ACC112 (cell line): ENCODE measurements around the gene RPS23.

ENCODE experiments used
- H2AFZ ChIP-seq: fragments of 200-600 bp; sonication (generic); one replicate; pipeline ENCODE4 v1.6.0; 2017; ENCODE audit warnings: antibody characterized with exemption, low read length; ENCODE audit not compliant: unreplicated experiment
- H3K27ac ChIP-seq: fragments of 200-600 bp; sonication (generic); 2 replicates; pipeline ENCODE4 v1.5.1; 2014; ENCODE audit warnings: low read depth, mild to moderate bottlenecking, antibody characterized with exemption, low read length, moderate library complexity
- H3K27me3 ChIP-seq: fragments of 200-600 bp; sonication (generic); 2 replicates; pipeline ENCODE4 v1.6.1; 2014; ENCODE audit warnings: mild to moderate bottlenecking, antibody characterized with exemption, low read length, moderate library complexity, mixed read lengths; ENCODE audit not compliant: insufficient read depth
- H3K36me3 ChIP-seq: fragments of 200-600 bp; sonication (generic); 2 replicates; pipeline ENCODE4 v1.6.1; 2016; ENCODE audit warnings: mild to moderate bottlenecking, antibody characterized with exemption, low read length, moderate library complexity, mixed read lengths; ENCODE audit not compliant: insufficient read depth
- H3K4me1 ChIP-seq: fragments of 200-600 bp; sonication (generic); one replicate; pipeline ENCODE4 v1.6.1; 2016; ENCODE audit warnings: low read length, mixed read lengths; ENCODE audit not compliant: insufficient read depth, unreplicated experiment, control insufficient read depth
- H3K4me3 ChIP-seq: fragments of 200-600 bp; sonication (generic); 2 replicates; pipeline ENCODE4 v1.5.1; 2014; ENCODE audit warnings: mild to moderate bottlenecking, low read depth, low read length
- H3K79me2 ChIP-seq: fragments of 200-600 bp; sonication (generic); one replicate; pipeline ENCODE4 v1.6.0; 2016; ENCODE audit warnings: low read length; ENCODE audit not compliant: control insufficient read depth, unreplicated experiment, insufficient read depth

The RPS23 gene

DNA sequence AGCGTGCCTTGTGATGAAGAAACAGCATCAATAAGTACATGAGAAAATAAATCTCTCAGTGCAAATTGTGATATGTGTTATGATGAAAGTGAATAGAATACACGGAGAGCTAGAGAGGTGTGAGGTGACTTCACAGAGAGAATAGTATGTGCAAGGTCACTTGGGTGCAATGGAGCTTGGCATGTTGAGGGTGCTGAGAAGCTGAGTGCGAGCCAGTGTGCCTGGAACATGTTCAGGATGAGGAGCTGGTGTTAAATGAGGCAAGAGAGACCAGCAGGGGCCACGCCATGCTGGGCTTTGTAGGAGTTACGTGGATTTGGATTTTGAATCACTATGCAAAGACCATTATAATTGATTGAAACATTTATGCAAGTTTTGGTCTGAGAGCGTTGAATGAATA lies 12.8 kb upstream of the RPS23 start:
- no peaks in the 10 kb centered on the region for H3K4me1 ChIP-seq

DNA sequence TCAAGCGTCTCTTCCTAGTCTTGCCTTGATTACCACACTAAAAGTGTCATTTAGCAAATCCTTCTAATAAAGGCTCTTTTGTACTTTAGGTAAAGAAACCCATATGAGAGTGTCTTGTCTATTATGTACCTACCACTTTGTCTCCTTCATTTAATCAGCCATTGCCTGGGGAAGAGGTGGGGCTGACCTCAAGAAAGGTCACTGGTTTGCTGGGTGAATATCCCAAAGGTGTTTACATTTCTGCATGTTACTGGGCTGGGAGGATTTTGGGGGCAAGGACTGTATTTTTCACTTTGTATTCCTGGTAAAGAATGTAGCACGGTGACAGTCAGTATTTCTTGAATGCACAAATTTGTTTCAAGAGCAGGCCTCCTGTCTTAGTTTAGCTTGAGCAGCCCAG lies 11.9 kb upstream of the RPS23 start:
- Histone ChIP-seq H3K79me2 (peaks cover 2% of the 10 kb centered on the region), H2AFZ (no peak overlapping the region), H3K36me3 (no peaks in the 10 kb centered on the region), H3K4me3 (no peak overlapping the region), H3K27ac (no peak overlapping the region), H3K27me3 (no peaks in the 10 kb centered on the region), H3K4me1 (no peaks in the 10 kb centered on the region)

More for the DNA sequence above, 12.8 kb upstream of the RPS23 start:
- H3K4me3 ChIP-seq, result no peak overlapping the region
- H3K79me2 ChIP-seq, result peaks cover 2% of the 10 kb centered on the region
- no peaks in the 10 kb centered on the region for H3K36me3 ChIP-seq
- H3K27me3 ChIP-seq, result no peaks in the 10 kb centered on the region
- no peak overlapping the region for H2AFZ ChIP-seq
- no peak overlapping the region for H3K27ac ChIP-seq

DNA sequence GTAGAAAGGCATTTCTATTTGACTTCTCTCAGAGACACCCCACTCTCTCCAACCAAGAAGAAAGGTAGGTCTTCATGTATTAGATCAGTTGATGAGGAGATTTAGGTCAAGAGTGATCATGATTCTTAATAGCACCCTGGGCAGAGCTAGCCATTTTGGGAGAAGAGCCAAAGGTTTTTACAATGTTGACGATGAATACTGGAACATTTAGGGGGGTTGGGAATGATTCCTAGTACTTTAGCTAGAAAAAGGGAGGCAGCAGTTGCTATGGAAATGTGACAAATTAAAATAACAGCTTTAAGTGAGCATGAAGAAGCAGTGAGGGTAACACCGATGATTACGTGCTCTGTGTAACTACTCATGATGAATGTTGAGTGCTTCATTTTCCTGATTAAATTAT lies 9.5 kb upstream of the RPS23 start:
- H2AFZ ChIP-seq, result no peak overlapping the region

DNA sequence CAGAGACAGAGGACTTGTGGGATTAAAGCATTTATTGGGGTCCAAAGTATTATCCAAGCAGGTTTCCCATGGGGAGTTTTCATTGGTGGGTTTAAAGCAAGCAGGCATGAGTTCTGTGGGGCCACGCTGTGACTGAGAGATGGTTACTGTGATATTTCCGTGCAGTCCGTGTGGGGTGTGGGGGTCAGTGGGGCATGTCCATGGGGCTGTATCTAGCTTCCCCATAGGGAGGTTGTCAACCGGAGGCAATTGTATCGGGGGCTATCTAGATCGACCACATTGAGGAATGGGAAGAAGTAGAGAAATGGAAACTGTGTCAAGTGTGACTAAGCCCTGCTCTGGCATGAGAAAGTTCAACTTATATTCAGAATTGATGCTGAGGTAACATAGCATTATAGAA lies 7.1 kb upstream of the RPS23 start:
- Histone ChIP-seq H3K4me3 (no peak overlapping the region), H3K27ac (no peak overlapping the region), H3K36me3 (no peaks in the 10 kb centered on the region), H2AFZ (no peak overlapping the region), H3K79me2 (peaks cover 2% of the 10 kb centered on the region), H3K27me3 (no peaks in the 10 kb centered on the region), H3K4me1 (no peaks in the 10 kb centered on the region)

More for the DNA sequence above, 9.5 kb upstream of the RPS23 start:
- Histone ChIP-seq H3K27me3 (no peaks in the 10 kb centered on the region), H3K27ac (no peak overlapping the region), H3K36me3 (no peaks in the 10 kb centered on the region), H3K79me2 (peaks cover 2% of the 10 kb centered on the region), H3K4me3 (no peak overlapping the region), H3K4me1 (no peaks in the 10 kb centered on the region)

DNA sequence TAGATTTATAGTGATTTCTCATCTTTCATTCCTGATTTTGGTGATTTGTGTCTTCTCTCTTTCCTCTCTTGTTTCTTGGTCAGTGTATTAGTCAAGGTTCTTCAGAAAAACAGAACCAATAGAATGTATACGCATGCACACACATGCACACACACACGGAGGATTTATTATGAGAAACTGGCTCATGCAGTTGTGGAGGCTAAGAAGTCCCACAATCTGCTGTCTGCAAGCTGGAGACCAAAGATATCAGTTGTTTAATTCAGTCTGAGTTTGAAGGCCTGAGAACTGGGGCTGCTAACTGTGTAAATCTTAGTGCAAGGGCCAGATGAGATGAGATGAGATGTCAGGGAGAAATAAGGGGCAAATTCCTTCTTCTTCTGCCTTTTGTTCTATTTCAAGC lies 5.7 kb upstream of the RPS23 start:
- no peaks in the 10 kb centered on the region for H3K36me3 ChIP-seq
- peaks cover 10% of the 10 kb centered on the region for H3K4me1 ChIP-seq
- no peaks in the 10 kb centered on the region for H3K27me3 ChIP-seq
- no peak overlapping the region for H2AFZ ChIP-seq
- no peak overlapping the region for H3K4me3 ChIP-seq
- peaks cover 7% of the 10 kb centered on the region for H3K79me2 ChIP-seq
- H3K27ac ChIP-seq, result no peak overlapping the region

DNA sequence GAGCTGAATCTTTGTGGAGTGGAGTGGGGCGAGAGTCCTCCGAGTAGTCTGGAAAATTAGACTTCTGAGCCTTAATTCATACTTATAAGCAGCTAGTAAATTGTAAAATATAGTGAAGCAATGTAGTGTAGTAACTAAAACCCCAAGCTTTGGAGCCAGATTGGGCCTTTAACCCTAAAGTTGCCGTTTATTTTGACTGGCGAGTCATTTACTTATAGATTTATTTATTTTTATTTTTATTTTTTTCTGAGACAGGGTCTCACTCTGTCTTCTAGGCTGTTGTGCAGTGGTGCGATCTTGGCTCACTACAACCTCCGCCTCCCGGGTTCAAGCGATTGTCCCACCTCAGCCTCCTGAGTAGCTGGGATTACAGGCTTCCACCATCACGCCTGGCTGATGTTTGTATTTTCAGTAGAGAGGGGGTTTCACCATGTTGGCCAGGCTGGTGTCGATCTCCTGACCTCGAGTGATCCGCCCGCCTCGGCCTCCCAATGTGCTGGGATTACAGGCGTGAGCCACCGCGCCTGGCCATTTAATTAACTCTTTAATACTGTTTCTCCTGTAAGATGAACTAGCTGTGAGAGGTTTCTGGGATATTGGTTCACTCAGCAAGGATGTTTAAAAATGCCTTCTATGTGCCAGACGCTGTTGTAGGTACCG lies 687 bp upstream of the RPS23 start:
- Histone ChIP-seq H2AFZ (peak overlapping the region; percentile 47), H3K79me2 (peaks cover 37% of the 10 kb centered on the region), H3K4me1 (peaks cover 17% of the 10 kb centered on the region), H3K4me3 (peak overlapping the region; percentile 100), H3K36me3 (peaks cover 31% of the 10 kb centered on the region), H3K27ac (peak overlapping the region; percentile 67; the same call in 1 of the 2 replicates), H3K27me3 (no peaks in the 10 kb centered on the region)

DNA sequence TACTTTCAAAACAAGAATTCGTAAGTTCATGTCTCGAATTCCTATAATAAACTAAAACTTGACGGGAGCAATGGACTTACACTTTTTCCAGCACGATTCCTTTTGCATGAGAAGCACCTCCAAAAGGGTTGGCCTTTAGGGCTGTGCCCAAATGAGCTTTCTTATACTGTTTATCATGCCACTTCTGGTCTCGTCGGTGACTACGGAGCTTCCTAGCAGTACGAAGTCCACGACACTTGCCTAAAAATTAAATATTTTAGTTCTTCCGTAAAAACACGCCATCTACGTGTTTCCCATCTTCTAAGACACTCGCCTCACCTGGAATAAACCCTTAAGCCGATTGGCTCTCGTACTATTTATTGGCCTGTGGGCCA lies 554 bp downstream of the RPS23 start:
- peak overlapping the region; percentile 67 for H3K27ac ChIP-seq
- no peak overlapping the region for H2AFZ ChIP-seq
- peak overlapping the region; percentile 100 for H3K4me3 ChIP-seq
- H3K79me2 ChIP-seq, result peaks cover 37% of the 10 kb centered on the region
- H3K36me3 ChIP-seq, result peaks cover 31% of the 10 kb centered on the region
- H3K4me1 ChIP-seq, result peaks cover 17% of the 10 kb centered on the region
- no peaks in the 10 kb centered on the region for H3K27me3 ChIP-seq

DNA sequence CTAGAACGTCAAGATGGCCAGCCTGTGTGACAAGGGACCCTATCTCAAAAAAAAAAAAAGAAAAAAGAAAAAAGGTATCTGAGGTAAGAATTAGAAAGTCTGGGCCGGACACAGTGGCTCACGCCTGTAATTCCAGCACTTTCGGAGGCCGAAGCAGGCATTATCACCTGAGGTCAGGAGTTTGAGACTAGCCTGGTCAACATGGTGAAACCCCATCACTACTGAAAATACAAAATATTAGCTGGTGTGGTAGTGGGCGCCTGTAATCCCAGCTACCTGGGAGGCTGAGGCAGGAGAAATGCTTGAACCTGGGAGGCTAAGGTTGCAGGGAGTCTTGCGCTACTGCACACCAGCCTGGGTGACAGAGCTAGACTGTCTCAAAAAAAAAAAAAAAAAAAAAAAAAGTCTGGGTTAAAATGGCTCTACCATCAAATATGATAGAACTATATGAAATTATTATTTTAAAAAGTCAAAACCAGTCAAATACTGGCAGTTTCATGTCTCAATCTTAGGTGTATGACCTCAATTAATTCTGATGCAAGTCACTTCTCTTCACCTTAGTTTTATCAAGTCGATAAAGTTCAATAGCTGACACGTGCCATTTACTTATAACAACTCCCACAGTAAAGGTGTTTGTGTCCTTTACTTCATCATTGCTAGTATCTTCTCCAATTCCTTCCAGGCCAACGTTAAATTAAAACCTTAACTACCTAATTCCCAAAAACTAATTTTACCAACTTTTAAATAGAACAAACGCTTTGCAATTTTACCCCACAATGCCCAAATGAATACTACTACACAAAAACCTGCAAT lies 1.1 kb downstream of the RPS23 start:
- peak overlapping the region; percentile 100 for H3K4me3 ChIP-seq
- H3K36me3 ChIP-seq, result peaks cover 31% of the 10 kb centered on the region
- H3K4me1 ChIP-seq, result peaks cover 17% of the 10 kb centered on the region
- H3K27ac ChIP-seq, result peak overlapping the region; percentile 67
- H3K79me2 ChIP-seq, result peaks cover 37% of the 10 kb centered on the region
- no peak overlapping the region for H2AFZ ChIP-seq
- H3K27me3 ChIP-seq, result no peaks in the 10 kb centered on the region

DNA sequence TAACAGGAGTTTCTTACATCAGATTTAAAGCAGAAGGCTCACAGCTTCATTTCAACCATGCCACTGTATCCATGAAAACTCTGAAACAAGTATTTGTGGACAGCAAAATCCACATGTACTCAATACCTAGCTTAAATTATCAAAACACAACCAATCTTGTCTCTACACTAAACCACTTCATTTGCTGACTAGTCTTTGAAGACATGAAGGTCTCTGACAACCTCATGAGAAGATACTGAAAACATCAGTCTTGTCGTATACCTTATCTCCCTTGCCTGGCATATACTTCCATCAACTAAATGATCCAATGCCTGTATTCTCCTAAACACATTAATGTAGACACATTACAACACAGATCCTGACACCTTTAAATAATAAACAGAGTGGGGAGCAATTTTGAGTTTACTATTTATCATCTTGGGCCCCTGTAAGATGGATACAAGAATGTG lies 2.9 kb downstream of the RPS23 start:
- Histone ChIP-seq H3K27ac (no peak overlapping the region), H3K4me3 (no peak overlapping the region), H3K4me1 (peaks cover 17% of the 10 kb centered on the region), H3K27me3 (no peaks in the 10 kb centered on the region), H3K79me2 (peaks cover 37% of the 10 kb centered on the region), H3K36me3 (peaks cover 31% of the 10 kb centered on the region), H2AFZ (no peak overlapping the region)

DNA sequence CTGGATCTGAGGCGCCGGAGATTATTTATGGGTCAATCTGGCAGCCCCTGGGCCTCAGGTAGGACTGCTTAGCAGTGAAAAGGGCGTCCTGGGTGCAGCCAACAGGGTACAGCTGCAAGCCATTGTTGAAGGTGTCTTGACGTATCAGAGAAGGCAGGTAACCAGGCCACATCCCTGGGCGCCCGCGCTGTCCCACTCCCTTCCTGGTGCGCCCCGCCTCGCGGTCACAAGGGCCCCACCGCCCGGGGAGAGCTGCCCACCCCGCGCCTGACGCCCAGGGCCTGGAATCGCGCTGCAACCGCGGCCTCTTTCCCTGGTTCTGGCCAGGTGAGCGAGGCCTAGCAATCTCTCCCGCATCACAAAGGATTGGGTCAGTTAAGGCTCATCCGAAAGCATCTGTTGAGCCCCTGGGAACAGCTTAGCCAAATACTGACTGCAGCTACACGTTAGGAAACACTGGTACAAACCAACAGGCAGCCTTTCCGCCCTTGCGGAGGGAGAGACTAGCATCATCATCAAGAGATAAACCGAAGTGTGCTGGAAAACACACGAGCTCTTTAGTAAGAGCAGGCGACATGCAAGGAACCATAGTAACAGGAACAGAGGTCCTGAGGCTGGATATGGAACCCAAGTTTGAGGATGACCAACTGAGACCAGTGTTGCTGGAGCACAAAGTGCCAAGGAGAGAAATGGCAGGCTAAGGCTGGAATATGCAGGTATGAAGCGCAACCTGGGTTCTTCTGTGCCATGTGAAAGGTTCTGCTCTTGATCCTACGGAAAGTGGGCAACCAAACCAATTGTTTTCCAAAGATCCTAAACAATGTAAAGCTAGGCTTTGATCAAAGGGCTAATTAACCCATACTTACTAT lies 3.6 kb downstream of the RPS23 start:
- H3K36me3 ChIP-seq, result peaks cover 31% of the 10 kb centered on the region
- no peak overlapping the region for H3K4me3 ChIP-seq
- no peaks in the 10 kb centered on the region for H3K27me3 ChIP-seq
- peaks cover 34% of the 10 kb centered on the region for H3K79me2 ChIP-seq
- peaks cover 12% of the 10 kb centered on the region for H3K4me1 ChIP-seq
- no peak overlapping the region for H2AFZ ChIP-seq
- no peak overlapping the region for H3K27ac ChIP-seq
